OCI-LY1 (cell line): Measurements from ENCODE around the gene TXNRD1.

ENCODE experiments used
- CTCF ChIP-seq: fragments of 200-600 bp; sonication (generic), shearing (Covaris generic); IDR thresholded peaks from 2 replicates; pipeline ENCODE4 v1.5.1; 2017; ENCODE audit warnings: mild to moderate bottlenecking, antibody characterized with exemption, low read length, moderate library complexity, mixed read lengths
- EZH2 ChIP-seq: fragments of 200-600 bp; sonication (generic), shearing (Covaris generic); IDR thresholded peaks from 2 replicates; pipeline ENCODE4 v1.8.0; 2017; ENCODE audit warnings: borderline replicate concordance, mixed run types, mild to moderate bottlenecking, antibody characterized with exemption, low read length, moderate library complexity, mixed read lengths

GRCh38 chr12:104374806-104375205, 159.2 kb downstream of the TXNRD1 start:
- TF ChIP-seq CTCF: no peak
- no peak for TF ChIP-seq EZH2
